SH-SY5Y (cell line): Measurements from ENCODE around the gene LACC1.

Experiments
- GATA2 ChIP-seq: IDR thresholded peaks from 2 replicates; pipeline ENCODE4 v1.6.1; 2011; ENCODE audit warnings: mild to moderate bottlenecking, low read depth, low read length
- GATA3 ChIP-seq: IDR thresholded peaks from 2 replicates; pipeline ENCODE4 v1.6.1; 2011; ENCODE audit warnings: low read depth, mild to moderate bottlenecking, low read length, moderate library complexity

GRCh38 chr13:43850873-43851272 is 28.8 kb upstream of the LACC1 start:
- TF ChIP-seq GATA2: no peak
- no peak for TF ChIP-seq GATA3
